ENCODE measurements around the gene ATP2B2. TPM values are rescaled to one million over a fixed set of nuclear protein-coding genes. Genes with fewer than 3 reads are reported as not detected.

Gene ATP2B2
- total RNA-seq, 1 donor from 2014 or later: not detected

GRCh38 chr3:10308678-10309077, 196.7 kb downstream of the ATP2B2 start:
- H3K27me3 Mint-ChIP-seq (ENCODE audit: low read depth): no peaks in the 10 kb centered on the region
- no peak for DNase-seq (ENCODE audit: low spot score in 2 of 2, unreplicated experiment in 2 of 2)
- H3K36me3 Mint-ChIP-seq: peaks cover 41% of the 10 kb centered on the region
- peaks cover 2% of the 10 kb centered on the region for H3K4me1 Mint-ChIP-seq
- no peak overlapping the region for H3K27ac Mint-ChIP-seq
- no peaks in the 10 kb centered on the region for H3K9me3 Mint-ChIP-seq
- H3K4me3 Mint-ChIP-seq: no peak overlapping the region
- no peak for TF ChIP-seq CTCF (IDR thresholded peaks at IDR 0.05; ENCODE audit: unreplicated experiment)

GRCh38 chr3:10306156-10306555, 199.2 kb downstream of the ATP2B2 start:
- Mint-ChIP-seq H3K36me3 (peaks cover 56% of the 10 kb centered on the region), H3K9me3 (no peaks in the 10 kb centered on the region), H3K27ac (no peak overlapping the region), H3K4me1 (peaks cover 2% of the 10 kb centered on the region), H3K27me3 (ENCODE audit: low read depth) (no peaks in the 10 kb centered on the region), H3K4me3 (no peak overlapping the region)
- DNase-seq (ENCODE audit: low spot score in 2 of 2, unreplicated experiment in 2 of 2): no peak
- no peak for TF ChIP-seq CTCF (IDR thresholded peaks at IDR 0.05; ENCODE audit: unreplicated experiment)

DNA sequence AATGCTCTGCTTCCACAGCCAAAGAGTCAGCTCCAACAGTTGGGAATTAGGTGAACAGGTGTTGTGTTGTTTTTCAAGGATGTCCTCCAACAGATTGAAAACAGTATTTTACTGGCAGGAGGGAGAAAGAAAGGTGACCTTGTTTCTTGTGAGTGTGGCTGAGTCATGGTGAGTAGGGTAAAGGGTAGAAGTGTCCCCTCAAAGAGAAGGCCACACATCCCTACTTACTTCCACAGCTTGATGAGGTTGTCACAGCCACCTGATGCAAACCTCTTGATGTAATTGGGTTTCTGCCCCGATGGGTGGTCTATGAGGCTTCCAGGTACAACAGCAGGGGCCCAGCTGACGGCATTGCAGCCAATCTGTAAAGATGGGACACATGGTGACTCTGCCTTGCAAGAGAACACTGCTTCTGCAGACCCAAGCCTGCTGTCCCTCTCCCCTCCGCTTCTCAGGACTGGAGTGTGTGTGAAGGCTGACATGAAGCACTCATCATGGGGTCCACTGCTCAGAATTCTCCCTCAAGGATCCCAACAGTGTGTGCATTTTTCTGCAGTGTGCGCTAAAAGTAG, 200.0 kb downstream of the ATP2B2 start:
- Mint-ChIP-seq H3K4me3 (no peak overlapping the region), H3K9me3 (no peaks in the 10 kb centered on the region), H3K4me1 (peaks cover 2% of the 10 kb centered on the region), H3K27ac (no peak overlapping the region), H3K27me3 (ENCODE audit: low read depth) (no peaks in the 10 kb centered on the region), H3K36me3 (peaks cover 56% of the 10 kb centered on the region)
- DNase-seq (ENCODE audit: low spot score in 2 of 2, unreplicated experiment in 2 of 2): no peak
- TF ChIP-seq CTCF (IDR thresholded peaks at IDR 0.05; ENCODE audit: unreplicated experiment): no peak

- TF ChIP-seq CTCF (IDR thresholded peaks at IDR 0.05; ENCODE audit: unreplicated experiment): no peak
- Mint-ChIP-seq H3K4me1 (peaks cover 2% of the 10 kb centered on the region), H3K27ac (no peak overlapping the region), H3K36me3 (peaks cover 54% of the 10 kb centered on the region), H3K27me3 (ENCODE audit: low read depth) (no peaks in the 10 kb centered on the region), H3K9me3 (no peaks in the 10 kb centered on the region), H3K4me3 (no peak overlapping the region)
- no peak for DNase-seq (ENCODE audit: low spot score in 2 of 2, unreplicated experiment in 2 of 2)
These were observed 200.5 kb downstream of the ATP2B2 start for GRCh38 chr3:10304905-10305304.

DNA sequence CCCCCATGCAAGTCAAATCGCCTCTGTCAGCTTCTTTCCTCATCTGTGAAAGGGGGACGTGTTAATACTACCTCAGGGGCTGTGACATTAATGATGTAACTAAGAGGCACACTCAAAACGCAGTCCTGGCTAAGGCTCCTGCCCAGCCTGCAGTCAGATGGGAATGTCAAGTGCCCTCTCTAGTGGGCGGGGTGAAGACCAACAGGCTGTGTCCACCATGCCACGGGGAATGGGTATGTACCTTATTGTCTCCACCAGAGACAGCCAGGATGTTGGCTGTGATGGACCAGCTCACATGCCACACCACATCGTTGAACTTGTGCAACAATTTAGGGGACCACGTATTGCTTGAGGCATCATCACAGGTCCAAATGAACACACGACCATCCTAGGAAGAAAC, 201.6 kb downstream of the ATP2B2 start:
- TF ChIP-seq CTCF (IDR thresholded peaks at IDR 0.05; ENCODE audit: unreplicated experiment): no peak
- Mint-ChIP-seq H3K36me3 (peaks cover 49% of the 10 kb centered on the region), H3K4me3 (no peak overlapping the region), H3K27me3 (ENCODE audit: low read depth) (no peaks in the 10 kb centered on the region), H3K9me3 (no peaks in the 10 kb centered on the region), H3K27ac (no peak overlapping the region), H3K4me1 (no peaks in the 10 kb centered on the region)
- no peak for DNase-seq (ENCODE audit: low spot score in 2 of 2, unreplicated experiment in 2 of 2)

DNA sequence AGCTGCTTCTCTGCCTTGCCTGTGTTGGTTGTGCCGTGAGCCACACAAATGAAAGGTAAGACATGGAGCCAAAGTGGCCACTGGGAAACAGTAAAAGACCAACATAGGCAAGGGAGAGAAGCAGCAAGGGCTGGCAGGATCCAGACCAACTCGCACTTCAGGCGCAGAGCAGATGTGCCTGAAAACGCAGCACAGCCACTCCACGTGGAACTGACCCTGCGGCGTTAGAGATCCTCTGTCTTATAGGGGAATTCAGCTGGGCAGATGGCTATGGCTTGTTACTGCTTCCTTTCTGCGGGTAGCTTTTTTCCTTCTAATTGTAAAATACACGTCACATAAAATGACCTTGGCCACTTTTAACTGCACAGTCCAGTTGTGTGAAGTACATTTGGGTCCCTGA, 202.3 kb downstream of the ATP2B2 start:
- no peaks in the 10 kb centered on the region for H3K9me3 Mint-ChIP-seq
- H3K27ac Mint-ChIP-seq: no peak overlapping the region
- H3K36me3 Mint-ChIP-seq: peaks cover 49% of the 10 kb centered on the region
- no peak overlapping the region for H3K4me3 Mint-ChIP-seq
- TF ChIP-seq CTCF (IDR thresholded peaks at IDR 0.05; ENCODE audit: unreplicated experiment): no peak
- no peak for DNase-seq (ENCODE audit: low spot score in 2 of 2, unreplicated experiment in 2 of 2)
- H3K4me1 Mint-ChIP-seq: no peaks in the 10 kb centered on the region
- H3K27me3 Mint-ChIP-seq (ENCODE audit: low read depth): no peaks in the 10 kb centered on the region
